Stomach smooth muscle (tissue), 2 donors: ENCODE data around the gene PLEKHG7.
"Not testable (repeated sequence)": the region's sequence is repeated elsewhere in the genome, so short reads cannot be mapped to it uniquely, and the experiment has no call there.

Experiments used
- H3K27ac ChIP-seq: one replicate; pipeline ENCODE4 v1.7.0; 2013; ENCODE audit warnings: mild to moderate bottlenecking, low read length, inconsistent platforms
- H3K27me3 ChIP-seq, 2 donors: one replicate each; pipeline ENCODE4 v1.7.0; 2013; ENCODE audit warnings: low read length in 2 of 2; ENCODE audit not compliant: insufficient read depth in 2 of 2, control insufficient read depth in 1 of 2
- H3K36me3 ChIP-seq, 2 donors: one replicate each; pipeline ENCODE4 v1.7.0; 2013; ENCODE audit warnings: low read length in 2 of 2; ENCODE audit not compliant: control insufficient read depth in 2 of 2, insufficient read depth in 2 of 2
- H3K4me1 ChIP-seq: one replicate; pipeline ENCODE4 v1.7.0; 2013; ENCODE audit warnings: low read length; ENCODE audit not compliant: control insufficient read depth, insufficient read depth
- H3K4me3 ChIP-seq, 2 donors: one replicate each; pipeline ENCODE4 v1.7.0; 2013; ENCODE audit warnings: low read length in 2 of 2
- H3K9ac ChIP-seq, 2 donors: one replicate each; pipeline ENCODE4 v1.7.0; 2013; ENCODE audit warnings: low read length in 2 of 2, mild to moderate bottlenecking in 1 of 2
- H3K9me3 ChIP-seq, 2 donors: one replicate each; pipeline ENCODE4 v1.7.0; 2013; ENCODE audit warnings: low read length in 2 of 2; ENCODE audit not compliant: control insufficient read depth in 2 of 2
- donor health status: healthy.
- donor health status: Pancreatic carcinoma.

Gene PLEKHG7, protein sequence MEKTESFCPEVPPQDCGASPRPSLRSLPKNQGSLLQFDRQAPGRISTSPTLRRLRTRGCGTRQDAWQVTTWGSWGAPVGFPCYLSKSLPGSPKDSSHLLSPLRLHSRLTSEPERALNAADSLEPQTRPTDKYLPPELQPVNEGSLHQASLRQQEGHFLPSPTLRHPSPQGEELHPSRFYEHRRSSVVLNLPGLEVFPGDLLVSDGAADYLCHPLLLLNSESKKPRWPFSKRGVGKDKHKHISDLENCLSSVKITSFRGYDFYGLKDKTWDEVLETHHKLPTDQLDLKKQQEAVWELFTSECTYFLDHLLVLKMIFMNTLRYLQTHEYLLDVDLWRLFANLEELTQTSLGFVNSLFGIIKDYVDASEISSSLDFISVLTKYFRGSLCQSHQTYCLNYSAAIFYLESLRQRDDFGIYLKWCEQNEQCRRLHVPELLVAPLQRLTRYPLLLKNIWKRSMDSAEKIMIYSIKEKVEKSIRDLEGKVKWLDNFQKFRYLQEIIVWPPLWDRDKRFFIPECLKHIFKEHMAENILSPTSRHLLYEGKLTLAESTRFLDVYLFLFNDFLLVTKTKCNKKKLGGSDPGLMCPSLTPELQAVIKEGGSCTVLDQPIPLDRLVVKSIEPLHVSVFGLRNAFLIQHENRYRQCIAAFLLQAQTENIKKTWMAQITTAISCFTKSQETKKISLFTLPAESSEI

DNA sequence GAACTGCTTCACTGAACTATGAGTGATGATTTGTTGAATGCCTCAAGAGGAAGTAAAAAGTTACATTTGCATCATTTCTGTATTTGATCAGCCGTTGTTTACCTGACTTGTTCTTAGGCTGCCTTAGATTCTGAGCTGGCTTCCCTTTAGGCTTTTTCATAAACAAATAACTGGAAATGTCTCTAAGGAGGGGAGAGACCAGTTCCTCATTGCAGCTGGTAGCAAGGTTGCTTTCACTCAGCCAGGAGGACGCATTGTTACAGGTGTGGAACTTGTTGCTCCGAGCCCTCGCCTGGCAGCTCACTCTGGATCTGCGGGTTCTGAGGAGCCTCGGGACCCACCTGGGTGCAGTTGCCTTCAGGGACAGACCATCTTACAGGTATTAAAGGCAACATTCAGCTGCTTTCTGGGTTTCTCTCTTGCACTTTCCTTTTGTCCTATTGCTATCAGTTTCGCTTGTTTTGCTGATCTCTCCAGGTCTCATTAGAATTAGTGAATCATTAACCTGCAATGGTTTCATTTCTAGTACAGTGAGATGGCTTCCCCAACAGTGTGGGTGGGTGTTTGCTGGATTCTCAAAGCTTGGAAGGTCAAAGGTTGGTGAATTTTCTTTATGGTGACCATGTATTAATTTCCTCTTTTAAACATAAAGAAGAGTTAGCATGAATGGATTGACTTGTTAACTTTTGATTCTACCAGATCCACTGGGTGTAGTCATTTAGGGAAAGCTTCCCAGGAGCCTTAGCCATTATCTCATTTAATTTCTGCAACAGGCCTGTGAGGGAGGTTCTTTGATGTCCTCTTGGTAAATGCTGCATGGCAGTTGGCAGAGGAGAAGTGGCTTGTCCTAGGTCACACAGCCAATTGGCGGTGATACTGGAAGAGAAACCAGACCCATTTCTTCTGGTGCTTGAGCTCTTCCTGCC is at the start of gene PLEKHG7:
Gene PLEKHG7, plus strand, starts transcription at position 236 of the 926 bp plus-strand sequence. CDS start 3,643 bp downstream, outside the sequence.
- Histone ChIP-seq H3K9me3 (no peaks in the 10 kb centered on the region), H3K4me3 (no peak within 1 kb of the TSS), H3K9ac (no peak within 1 kb of the TSS), H3K36me3 (no peaks in the 10 kb centered on the region), H3K27me3 (no peaks in the 10 kb centered on the region), H3K4me1 (no peaks in the 10 kb centered on the region), H3K27ac (no peak within 1 kb of the TSS)

DNA sequence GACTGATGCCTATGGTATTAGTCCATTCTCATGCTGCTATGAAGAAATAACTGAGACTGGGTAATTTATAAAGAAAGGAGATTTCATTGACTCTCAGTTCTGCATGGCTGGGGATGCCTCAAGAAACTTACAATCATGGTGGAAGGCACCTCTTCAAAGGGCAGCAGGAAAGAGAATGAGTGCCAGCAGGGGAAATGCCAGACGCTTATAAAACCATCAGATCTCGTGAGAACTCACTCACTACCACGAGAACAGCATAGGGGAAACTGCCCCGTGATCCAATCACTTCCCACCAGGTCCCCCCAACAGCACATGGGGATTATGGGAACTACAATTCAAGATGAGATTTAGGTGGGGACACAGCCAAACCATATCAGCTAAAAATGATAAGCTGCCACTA is 48.5 kb upstream of the PLEKHG7 start:
- not testable (repeated sequence) for H3K27me3 ChIP-seq, H3K9ac ChIP-seq, H3K4me3 ChIP-seq, H3K36me3 ChIP-seq, H3K9me3 ChIP-seq, H3K4me1 ChIP-seq, H3K27ac ChIP-seq

DNA sequence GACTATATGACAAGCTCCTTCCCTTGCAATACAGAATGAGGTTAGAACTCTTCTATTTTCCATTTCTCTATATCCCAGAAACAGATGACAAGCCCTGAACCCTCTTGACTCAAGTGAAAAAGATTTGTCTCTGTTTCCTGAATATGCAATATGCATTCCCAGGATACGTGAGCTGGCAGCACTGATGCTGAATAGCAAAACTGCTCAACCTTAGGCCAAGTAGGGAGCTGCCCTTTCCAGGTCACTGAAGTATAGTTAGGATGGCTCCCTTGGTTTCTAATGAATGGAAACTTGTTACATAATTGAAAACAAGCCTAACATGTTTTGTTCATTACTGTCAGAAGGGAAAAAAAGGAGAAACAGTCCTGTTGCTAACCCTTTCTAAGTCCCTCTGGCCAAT is 47.9 kb upstream of the PLEKHG7 start:
- no peak overlapping the region for H3K9ac ChIP-seq
- no peak overlapping the region for H3K4me3 ChIP-seq
- H3K9me3 ChIP-seq: no peaks in the 10 kb centered on the region
- no peaks in the 10 kb centered on the region for H3K27me3 ChIP-seq
- H3K27ac ChIP-seq: no peak overlapping the region
- H3K36me3 ChIP-seq: no peaks in the 10 kb centered on the region
- H3K4me1 ChIP-seq: no peaks in the 10 kb centered on the region

DNA sequence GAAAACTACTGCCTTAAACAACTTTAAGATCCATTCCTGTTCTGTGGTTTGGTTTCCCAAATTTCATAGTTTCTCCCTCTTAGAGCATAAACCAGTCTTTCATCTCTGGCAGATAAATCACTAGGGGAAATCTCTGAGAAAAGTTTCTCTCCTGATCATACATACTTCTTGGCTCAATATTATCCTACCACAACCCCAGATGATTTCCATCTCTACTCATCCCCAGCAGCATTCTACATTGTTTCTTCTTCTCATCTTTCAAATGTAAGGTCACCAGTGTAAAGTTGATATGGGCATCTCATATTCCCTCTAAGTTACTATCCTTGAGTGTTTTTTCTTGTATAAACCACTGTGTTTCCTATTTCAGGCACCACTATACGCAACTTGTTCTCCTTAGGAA is 45.9 kb upstream of the PLEKHG7 start:
- Histone ChIP-seq H3K27me3 (no peaks in the 10 kb centered on the region), H3K36me3 (no peaks in the 10 kb centered on the region), H3K9ac (no peak overlapping the region), H3K4me1 (no peaks in the 10 kb centered on the region), H3K4me3 (no peak overlapping the region), H3K9me3 (no peaks in the 10 kb centered on the region), H3K27ac (no peak overlapping the region)

DNA sequence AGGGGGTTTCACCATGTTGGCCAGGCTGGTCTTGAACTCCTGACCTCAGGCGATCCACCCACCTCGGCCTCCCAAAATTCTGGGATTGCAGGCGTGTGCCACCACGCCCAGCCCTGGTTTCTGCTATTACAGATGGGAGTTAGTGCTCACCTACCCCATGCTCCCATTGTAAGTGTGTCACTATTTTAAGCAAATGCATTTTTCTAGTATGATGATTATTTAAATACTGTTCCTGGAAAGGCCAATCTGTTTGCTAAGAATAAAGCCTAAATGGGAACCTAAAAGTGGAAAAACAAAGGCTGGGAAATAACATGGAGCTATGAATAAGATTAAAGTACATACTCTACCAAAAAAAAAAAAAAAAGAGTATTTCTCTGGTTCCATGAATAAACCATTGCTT is 45.0 kb upstream of the PLEKHG7 start:
- H3K27ac ChIP-seq: no peak overlapping the region
- no peak overlapping the region for H3K9ac ChIP-seq
- H3K9me3 ChIP-seq: no peaks in the 10 kb centered on the region
- H3K27me3 ChIP-seq: no peaks in the 10 kb centered on the region
- H3K4me3 ChIP-seq: no peak overlapping the region
- H3K4me1 ChIP-seq: no peaks in the 10 kb centered on the region
- no peaks in the 10 kb centered on the region for H3K36me3 ChIP-seq

DNA sequence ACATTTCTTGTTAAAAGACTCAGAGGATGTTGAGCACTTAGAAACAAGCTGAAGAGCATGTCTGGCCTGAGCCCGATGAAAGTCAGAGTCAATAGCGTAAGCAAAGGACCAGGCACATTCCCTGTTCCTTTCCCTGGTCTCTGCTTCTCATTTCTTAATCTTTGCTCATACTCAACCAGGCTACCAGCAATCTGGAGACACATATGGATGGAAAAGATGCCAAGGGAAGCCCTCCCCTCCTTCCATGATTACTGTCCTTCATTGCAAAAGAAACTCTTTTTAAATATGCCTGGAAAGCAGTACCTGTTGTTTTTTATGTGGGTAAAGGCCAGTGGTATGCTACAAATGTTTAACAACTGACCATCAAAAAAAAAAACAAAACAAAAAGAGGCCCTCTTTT is 44.2 kb upstream of the PLEKHG7 start:
- no peak overlapping the region for H3K9ac ChIP-seq

DNA sequence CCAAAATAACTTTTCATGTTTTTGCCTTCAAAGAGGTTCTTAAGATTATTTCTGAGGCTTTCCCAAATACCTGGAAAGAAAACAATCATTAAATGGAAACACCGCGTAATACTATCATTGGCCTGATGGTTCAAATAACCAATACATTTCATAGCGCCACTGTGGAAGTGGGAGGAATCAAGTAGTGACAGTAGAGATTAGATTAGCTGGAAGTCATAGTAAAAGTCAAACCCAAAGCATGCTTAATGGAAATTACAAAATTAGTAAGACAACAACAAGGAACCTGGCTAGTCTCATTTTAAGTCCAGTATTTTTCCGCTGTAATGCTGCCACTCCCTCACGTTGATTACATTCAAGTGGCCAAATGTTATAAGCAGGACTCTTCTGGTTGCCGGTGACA is 41.5 kb upstream of the PLEKHG7 start:
- H3K4me3 ChIP-seq: no peak overlapping the region
- no peaks in the 10 kb centered on the region for H3K27me3 ChIP-seq

More for the DNA sequence above, 44.2 kb upstream of the PLEKHG7 start:
- Histone ChIP-seq H3K27me3 (no peaks in the 10 kb centered on the region), H3K4me1 (no peaks in the 10 kb centered on the region), H3K9me3 (no peaks in the 10 kb centered on the region), H3K27ac (no peak overlapping the region), H3K4me3 (no peak overlapping the region), H3K36me3 (no peaks in the 10 kb centered on the region)

DNA sequence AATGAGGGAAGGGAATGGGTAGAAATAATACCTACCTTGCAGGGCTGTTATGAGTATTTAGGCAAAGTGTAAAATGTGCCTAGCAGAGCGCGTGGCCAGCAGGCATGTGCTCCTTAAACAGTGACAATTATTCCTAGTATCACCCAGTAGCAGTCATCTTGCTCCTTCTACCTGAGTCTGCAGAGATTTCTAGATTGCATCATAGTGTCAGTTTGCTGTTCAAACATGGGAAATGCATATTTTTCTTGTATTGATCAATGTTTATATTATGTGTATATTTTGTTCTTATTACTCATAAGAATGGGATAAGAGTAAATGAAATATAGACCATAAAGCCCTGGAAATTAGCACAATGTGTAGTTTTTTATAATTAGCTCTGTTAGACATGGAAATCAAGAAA is 37.3 kb upstream of the PLEKHG7 start:
- H3K27ac ChIP-seq: no peak overlapping the region
- H3K9ac ChIP-seq: no peak overlapping the region
- H3K27me3 ChIP-seq: no peaks in the 10 kb centered on the region
- H3K9me3 ChIP-seq: no peaks in the 10 kb centered on the region
- no peaks in the 10 kb centered on the region for H3K4me1 ChIP-seq
- H3K4me3 ChIP-seq: no peak overlapping the region
- no peaks in the 10 kb centered on the region for H3K36me3 ChIP-seq

More for the DNA sequence above, 41.5 kb upstream of the PLEKHG7 start:
- Histone ChIP-seq H3K36me3 (no peaks in the 10 kb centered on the region), H3K9me3 (no peaks in the 10 kb centered on the region), H3K4me1 (no peaks in the 10 kb centered on the region), H3K27ac (no peak overlapping the region), H3K9ac (no peak overlapping the region)

DNA sequence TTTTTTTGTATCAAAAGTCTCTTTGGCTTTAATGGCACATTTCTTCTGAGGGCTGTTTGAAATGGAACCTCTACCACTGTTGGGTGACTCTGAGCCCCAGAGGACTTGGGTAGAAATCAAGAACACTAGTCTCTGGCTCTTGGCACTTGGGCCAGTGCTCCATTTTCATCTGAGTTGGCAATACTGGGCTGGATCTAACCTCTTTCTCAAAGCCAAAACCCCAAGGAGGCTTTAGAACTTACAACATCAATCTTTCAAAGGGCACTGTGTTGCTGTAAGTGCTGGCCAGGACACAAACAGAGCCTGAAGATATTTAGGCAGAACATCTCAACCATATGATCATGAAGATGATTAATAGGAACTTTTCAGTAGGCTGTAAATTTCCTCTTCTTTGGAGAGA is 34.0 kb upstream of the PLEKHG7 start:
- H3K4me3 ChIP-seq: no peak overlapping the region
- no peaks in the 10 kb centered on the region for H3K4me1 ChIP-seq
- H3K9me3 ChIP-seq: no peaks in the 10 kb centered on the region
- no peaks in the 10 kb centered on the region for H3K27me3 ChIP-seq
- H3K36me3 ChIP-seq: no peaks in the 10 kb centered on the region
- no peak overlapping the region for H3K27ac ChIP-seq
- H3K9ac ChIP-seq: no peak overlapping the region

DNA sequence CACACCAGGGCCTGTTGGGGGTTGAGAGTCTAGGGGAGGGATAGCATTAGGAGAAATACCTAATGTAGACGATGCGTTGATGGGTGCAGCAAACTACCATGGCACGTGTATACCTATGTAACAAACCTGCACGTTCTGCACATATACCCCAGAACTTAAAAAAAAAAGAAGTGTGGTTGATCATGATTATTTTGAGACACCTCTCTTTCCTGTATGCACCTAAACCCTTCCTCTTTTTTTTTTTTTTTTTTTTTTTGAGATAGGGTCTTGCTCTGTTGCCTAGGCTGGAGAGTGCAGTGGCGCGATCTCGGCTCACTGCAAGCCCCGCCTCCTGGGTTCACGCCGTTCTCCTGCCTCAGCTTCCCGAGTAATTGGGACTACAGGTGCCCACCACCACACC is 31.3 kb upstream of the PLEKHG7 start:
- not testable (repeated sequence) for H3K9ac ChIP-seq, H3K9me3 ChIP-seq, H3K36me3 ChIP-seq, H3K4me3 ChIP-seq, H3K4me1 ChIP-seq, H3K27ac ChIP-seq, H3K27me3 ChIP-seq
